Activated CD4-positive, alpha-beta T cell treated with anti-CD3 and anti-CD28 coated beads, Interleukin-2, amount 50 U/mL, for 24 hours (primary cell): ENCODE data around the gene ENAH.
"Not testable (repeated sequence)": the region's sequence is repeated elsewhere in the genome, so short reads cannot be mapped to it uniquely, and the experiment has no call there.

Source experiments
- DNase-seq, 2 donors: peaks; one replicate each; pipeline ENCODE4 v3.0.0-alpha.2; 2020; ENCODE audit warnings: low read depth in 1 of 2, low spot score in 1 of 2

ENAH gene

DNA sequence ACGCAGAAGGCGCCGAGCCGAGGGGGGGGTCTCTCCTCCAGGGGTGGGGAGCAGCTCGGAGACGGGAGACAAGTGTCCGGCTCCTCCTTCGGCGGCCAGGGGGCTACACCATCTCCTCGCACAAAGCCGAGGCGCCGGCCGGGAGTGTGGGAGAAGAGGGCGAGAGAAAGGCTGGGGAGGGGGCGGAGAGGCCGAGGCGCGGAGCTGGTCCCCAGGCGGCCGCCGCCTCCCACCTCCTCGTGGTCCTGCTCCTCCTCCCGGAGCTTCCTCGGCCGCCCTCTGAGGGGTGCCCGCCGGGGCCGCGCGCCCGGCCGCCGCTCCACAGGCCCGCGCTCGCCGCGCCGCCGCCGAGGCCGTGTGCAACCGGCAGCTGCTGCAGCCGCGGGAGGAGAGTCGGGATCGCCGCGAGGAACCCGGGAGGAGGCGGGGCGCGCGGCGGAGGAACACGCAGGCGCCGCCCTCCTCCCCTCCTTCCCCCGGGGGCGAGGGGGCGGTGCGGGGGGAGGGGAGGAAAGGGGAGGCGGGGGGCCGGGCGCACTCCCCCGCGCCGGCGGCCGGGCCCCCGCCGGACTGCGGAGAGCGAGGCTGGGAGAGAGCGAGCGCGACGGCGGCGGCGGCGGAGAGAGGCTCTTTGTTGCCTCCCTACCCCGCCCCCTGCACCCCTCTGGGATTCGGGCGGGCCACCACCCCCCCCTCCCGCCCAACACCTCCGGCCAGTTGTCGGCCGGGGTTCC, at the start of gene ENAH:
ENAH (minus strand) TSS at position 395 of the 734 bp plus-strand sequence. CDS start 433 bp downstream, outside the sequence.
- no peak for DNase-seq

DNA sequence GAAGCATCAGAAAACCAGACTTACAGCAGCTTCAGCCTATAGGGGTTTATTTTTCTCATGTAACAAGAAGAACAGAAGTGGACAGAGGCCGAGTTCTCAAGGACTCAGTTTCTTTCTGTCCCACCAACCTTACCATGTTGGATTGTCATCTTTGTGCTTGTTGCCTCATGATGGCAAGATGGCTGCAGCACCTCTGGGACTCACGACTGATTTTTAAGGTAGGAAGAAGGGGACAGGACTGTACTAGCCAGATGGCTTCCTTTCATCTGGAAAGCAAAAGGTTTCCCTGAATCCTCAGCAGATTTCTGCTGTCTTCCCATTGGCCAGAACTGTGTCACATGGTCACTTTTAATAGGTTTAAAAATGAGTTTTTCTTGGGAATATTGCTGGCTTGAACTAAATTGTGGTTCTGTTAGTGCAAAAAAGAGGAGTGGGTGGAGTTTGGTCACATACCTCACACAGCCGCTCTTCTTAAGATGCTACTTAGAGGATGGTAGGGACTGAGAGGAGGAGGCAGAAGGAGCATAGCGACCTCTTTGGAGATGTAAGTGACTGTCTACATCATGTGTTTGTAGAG, 48.1 kb upstream of the ENAH start:
- no peak for DNase-seq

DNA sequence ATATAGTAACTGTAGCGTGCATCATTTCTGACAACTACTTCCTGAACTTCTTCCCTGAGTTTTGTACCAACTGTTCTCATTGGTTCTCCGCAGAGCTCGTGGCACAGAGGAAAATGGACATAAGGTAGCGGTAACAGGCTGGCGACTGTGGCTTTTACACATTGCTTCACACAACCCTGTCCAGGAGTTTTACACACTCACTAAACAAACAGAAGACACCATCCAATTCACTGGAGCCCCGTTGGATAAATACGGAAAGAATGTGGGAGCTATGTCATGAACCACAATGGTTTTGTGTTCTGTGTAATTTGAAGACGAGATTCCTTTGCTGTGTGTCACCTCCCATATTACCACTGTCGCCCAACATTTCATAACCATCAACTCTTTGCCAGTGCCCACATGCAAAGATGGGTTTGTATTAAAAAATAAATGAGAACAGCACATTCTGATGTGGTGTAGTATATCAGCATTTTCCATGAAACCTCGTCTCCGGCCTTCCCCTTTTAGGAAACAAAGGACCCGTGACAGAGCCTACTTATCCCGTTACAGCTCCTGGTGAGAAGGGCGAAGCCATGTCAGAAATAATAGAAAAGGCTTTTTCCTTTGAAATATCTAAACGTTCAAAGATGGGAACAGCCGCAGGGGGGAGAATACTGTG, 47.4 kb upstream of the ENAH start:
- no peak for DNase-seq

DNA sequence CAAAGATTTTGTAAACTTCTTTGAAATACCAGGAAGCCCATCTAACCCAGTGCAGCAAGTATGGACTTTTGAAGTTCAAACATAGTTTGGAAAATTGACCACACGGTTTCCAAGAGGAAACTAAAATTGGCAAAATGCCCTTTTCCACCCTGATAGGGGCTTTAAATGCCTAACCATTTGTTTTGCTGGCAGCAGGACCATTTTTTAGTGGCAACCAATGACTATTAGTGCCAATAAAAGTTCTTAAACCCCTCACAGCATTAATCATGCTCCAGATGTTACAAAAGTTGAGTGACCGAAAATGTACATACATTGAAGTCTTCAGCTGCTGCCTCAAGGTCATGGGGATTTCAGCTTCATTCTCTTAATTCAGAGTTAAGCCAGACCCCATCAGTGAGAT, 46.4 kb upstream of the ENAH start:
- no peak for DNase-seq

DNA sequence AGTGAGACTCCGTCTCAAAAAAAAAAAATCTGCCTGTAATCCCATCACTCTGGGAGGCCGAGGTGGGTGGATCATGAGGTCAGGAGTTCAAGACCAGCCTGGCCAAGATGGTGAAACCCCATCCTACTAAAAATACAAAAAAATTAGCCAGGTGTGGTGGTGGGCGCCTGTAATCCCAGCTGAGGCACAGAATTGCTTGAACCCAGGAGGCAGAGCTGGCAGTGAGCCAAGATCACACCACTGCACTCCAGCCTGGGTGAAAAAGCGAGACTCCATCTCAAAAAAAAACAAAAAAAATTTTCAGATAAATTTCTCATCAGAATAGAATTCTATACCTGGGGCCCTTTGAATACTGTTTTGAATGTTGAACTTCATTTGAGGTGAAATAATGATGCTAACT, 45.3 kb upstream of the ENAH start:
- DNase-seq = not testable (repeated sequence)

DNA sequence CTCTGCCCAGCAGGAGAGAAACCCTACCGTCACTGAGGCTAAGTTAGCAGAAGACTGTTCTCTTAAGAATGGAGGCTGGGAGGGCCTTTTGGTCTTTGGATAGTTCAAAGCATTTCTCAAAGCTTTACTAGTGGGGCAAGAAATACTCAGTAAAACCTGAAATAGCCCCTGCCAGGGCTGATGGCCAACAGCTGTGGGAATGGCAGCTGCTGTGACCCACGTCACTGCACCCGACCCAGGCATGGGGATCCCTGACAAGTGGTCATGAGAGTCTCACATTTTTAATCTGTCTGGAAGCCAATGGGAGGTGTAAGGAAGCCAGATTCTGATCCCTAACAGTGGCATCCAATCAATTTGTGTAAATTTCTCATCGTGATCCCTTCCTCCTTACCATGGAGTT, 44.5 kb upstream of the ENAH start:
- DNase-seq = no peak

DNA sequence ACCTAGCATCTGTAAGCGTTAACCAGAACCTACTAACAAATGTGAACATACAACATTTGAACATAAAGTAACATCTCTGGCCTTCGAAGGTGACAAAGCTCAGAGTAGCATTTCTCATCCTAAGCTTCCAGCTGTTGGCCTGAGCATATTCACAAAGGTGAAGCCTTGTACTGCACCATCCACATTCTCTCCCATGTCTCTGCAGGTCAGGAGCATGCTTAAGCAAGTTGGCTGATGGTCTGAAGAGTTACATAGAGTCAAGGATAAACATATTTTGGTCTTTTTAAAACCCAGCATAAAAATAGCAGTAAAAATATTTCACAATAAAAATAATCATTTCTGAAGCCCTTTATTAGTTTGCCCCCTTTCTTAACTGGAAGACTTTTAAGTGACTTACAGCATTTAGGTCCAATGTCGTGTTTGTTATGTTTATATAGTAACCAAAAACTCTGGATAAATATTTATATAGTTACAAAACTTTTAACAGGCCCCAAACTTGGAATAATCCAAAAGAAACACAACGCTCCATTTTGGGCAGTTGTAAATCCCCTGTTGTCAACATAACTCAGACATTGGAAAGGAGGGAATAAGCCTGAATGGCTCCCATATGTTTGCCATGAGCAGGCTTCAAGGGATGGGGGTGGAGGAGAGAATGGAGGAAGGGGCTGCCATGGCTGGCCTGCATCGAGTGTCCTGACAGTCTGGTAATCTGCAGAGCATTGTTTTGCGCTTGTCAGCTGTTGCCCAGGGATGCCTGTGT, 42.8 kb upstream of the ENAH start:
- DNase-seq = no peak

DNA sequence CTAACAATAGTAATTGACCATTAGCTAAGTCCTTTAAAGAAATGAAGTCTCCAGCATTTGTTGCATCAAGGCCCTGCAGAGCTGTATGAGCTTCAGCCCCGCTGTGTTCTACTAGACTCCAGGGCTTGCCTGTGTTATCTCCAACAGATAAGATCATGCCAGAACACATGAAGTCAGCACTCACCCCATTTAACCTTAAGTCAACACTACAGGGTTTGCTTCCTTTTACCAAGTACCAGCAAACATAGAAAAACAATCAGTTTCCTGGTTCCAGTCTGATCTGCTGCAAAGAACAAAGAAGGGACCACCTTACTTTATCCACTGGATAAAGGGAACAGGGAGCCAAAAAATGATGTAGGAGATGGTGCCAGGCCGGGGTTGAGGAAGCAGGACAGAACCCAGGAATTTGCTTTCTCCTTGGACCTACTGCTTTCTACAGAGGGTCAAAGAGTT, 41.3 kb upstream of the ENAH start:
- no peak for DNase-seq

DNA sequence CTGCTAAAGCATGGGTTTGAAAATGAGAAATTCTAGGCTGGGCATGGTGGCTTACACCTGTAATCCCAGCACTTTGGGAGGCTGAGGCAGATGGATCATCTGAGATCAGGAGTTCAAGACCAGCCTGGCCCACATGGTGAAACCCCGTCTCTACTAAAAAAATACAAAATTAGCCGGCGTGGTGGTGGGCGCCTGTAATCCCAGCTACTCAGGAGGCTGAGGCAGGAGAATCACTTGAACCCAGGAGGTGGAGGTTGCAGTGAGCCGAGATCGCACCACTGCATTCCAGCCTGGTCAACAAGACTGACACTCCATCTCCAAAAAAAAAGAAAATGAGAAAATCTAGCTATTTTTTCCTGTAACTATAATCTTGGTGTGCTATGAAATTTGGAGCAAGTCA, 40.8 kb upstream of the ENAH start:
- not testable (repeated sequence) for DNase-seq

DNA sequence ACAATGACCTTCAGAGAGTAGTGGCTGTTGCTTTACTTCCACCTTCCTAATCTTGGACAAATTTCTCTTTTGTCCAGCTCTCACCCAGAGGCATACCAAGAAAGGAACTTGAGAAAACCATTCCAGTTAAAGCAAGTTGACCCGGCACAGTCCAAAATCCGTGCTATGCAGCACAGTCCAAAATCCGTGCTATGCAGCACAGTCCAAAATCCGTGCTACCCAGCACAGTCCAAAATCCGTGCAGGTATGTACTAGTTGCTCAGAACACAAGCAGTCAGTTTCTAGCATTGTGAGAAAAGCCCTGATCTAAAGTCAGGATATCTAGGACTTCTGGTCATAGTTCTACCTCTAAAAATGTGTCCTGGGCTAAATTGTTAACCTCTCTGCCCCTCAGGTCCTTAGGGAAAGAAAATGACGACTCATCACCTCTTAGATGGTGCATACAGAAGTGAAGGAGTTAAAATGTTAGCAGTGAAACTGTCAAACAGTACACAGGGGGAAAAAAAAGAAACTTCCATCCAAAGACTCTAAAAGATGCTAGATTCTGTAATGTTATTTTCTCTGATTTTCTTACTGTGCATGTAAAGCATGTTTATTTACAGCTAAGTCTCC, 40.3 kb upstream of the ENAH start:
- no peak for DNase-seq

DNA sequence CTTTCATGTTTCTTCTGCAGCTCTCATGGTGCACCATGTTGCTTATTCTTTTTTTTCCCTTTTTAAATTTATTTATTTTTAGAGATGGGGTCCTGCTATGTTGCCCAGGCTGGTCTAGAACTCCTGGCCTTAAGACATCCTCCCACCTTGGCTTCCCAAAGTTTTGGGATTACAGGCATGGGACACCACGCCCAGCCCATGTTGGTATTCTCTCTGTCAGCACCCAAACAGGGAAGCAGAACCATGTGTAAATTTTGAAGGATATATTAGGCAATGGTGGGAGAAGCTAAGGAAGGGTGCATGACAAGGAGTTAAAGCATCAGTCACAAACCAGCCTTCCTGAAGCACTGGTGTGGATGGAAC, 39.6 kb upstream of the ENAH start:
- DNase-seq = no peak

DNA sequence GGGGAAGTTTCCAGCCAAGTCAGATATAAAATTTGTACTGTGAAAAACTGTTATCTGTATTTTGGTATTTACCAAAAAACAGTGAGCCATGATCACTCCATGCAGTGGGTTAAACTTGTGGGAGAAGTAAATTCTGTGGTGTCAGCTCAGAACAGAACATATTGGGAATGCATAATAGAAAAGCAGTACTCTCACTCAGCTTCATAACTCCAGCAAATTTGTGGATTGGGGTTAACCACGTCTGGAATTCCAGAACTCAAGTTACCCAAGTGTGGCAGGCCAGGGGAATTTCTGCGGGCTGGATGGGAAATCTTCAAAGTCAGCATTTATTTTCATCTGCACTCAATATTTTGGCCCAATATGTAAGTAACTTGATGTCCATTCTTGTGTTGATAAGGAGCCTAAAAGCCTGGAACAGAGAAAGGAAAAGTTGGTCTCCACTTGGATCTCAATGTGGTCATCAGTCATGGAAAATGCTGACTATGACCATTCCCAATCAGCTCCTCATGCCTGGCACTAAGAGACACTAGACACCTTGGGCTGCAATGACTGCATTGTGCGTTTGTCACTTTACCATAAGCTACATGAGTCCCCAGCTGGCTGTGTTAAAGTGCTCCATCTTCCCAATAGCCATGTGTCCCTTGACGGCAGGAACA, 39.1 kb upstream of the ENAH start:
- DNase-seq = no peak

DNA sequence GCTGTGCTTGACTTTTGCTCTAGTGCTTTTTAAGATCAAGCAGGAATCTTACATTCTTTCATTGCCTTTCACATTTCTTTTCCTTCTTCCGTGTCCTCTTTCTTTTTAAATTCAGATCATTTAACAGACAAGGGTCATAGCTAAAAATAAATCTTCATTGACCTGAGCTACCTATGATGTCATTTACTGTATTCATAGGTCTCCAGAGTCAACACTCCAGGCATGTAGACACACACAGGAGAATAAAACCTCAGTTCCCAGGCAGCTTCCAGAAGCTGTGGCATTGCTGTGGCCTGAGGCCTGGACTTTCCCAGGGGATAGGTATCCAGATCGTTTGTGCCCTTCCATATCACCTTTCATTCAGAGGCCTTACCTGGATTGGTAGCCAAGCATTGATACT, 38.5 kb upstream of the ENAH start:
- DNase-seq = no peak

DNA sequence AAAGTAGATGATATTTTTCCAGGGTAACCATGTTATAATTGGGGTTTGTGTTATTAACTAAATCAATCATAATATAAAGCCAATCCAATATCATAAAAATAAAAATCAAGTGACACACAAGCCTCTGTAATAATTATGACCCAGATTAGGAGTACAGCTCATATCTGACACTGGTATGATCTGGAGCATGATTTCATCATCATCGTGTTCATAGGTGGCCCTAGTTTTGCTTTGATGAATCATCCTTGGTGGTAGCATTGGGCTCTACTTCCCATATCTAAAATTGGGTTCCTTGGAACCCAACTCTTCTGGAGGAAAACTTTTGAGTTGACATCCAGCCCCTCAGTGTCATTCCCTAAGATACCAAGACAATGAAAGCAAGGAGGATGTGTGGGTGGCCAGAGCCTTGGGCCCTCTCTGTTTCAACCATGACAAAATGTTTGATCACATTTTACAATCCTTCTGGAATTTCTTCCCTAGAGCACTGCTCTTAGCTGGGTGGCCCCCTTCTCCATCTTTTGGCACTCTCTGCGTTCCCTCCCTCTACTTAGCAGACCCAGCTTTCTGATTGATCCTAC, 37.0 kb upstream of the ENAH start:
- no peak for DNase-seq

DNA sequence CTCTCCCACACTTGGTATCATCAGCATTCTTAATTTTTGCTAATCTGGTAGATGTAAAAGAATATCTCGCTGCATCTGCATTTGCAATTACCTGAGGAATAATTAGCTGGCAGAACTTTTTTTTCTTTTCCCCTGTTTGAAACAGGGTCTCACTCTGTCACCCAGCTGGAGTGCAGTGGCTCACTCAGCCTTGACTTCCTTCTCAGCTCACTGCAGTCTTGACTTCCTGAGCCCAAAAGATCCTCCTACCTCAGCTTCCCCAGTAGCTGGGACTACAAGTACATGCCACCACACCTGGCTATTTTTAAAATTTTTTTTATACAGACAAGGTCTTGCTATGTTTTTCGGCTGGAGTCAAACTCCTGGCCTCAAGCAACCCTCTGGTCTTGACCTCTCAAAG, 35.4 kb upstream of the ENAH start:
- DNase-seq = no peak

DNA sequence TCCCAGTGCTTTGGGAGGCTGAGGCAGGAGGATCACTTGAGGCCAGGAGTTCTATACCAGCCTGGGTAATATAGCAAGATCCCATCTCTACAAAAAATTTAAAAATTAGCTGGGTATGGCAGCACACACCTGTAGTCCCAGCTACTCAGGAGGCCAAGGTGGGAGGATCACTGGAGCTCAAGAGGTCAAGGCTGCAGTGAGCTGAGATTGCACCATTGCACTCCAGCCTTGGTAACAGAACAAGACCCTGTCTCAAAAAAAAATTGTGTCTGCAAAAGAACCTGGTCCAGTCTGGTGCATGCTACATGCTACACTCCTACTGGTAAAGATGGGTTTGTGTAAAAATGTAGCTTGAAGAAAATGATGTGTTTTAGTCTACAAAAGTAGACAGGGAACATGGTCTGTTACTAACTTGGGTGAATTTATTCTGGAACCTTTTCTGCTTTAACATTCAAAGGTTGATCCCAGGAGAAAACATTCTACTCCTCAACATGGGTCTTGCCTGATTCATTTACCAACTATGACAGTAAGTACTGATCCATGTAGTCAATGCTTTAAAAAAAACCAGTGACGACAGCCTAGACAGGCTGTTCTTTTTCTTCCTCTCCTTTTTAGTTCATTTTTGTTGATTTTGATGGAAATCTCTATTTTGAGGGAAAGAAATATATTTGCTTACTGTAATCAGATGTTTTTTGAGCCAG, 32.7 kb upstream of the ENAH start:
- DNase-seq = no peak

DNA sequence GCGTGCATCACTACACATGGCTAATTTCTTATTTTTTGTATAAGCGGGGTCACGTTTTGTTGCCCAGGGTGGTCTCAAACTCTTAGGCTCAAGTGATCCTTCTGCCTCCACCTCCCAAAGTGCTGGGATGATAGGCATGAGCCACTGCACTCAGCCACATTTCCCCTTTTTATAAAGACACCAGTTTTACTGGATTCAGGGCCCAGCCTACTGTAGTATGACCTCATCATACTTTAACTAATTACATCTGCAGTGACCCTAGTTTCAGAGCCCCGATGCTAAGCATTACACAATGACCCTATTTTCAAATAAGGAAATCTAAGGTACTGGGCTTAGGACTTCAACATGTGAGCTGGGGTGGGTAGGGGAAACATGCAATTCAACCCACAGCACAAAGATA, 31.8 kb upstream of the ENAH start:
- DNase-seq = no peak

DNA sequence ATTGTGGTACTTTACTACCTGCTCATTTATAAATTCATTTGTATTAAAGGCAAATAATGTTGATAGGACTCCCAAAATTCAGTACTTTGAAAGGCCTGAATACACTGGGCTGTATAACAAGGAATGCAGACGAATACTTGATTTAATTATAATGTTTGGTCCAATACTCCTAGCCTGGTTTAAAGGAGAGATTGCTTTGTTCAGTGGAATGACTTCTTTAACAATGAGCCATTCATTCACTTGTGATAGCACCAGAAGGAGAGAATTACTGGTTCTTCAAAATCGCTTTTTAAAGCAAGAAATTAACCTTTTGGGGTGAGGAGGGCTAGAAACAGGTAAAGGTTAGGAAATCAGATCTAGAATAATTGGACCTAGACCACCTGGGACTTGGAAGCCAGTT, 28.3 kb upstream of the ENAH start:
- no peak for DNase-seq

DNA sequence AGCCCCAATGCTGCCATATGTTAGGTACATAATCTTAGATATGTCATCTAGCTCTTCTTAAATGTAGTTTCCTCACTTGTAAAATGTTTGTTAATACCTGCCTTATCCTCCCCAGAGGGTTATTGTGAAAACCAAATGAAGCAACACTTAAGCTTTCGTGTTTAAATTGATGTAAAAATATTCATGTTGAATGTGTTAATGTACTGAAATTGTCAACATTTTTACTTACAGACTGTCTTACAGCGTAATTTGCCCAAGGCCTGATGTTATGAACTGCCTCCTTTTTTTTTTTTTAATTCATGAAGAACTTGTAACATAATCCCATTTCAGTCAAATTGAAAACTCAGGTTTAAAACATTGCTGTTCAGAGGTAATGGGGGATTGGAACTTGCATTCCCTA, 25.6 kb upstream of the ENAH start:
- no peak for DNase-seq
